Measurements from ENCODE around the gene SP3.

GRCh38 chr2:173966274-173967098, 1.3 kb upstream of the SP3 start:
- no peak for TF ChIP-seq CTCF (optimal IDR thresholded peaks at IDR 0.05 in 1 of 3, IDR thresholded peaks at IDR 0.05 in 1 of 3, conservative IDR thresholded peaks at IDR 0.05 in 1 of 3; ENCODE audit: extremely low read depth in 1 of 3, insufficient read depth in 2 of 3, low read length in 3 of 3)
- TF ChIP-seq EZH2 (IDR thresholded peaks at IDR 0.05; ENCODE audit: low read length): no peak

Measured in keratinocyte (primary cell).